GM18951 (cell line): ENCODE measurements around the gene TTC13.
"Not testable (repeated sequence)": the region's sequence is repeated elsewhere in the genome, so short reads cannot be mapped to it uniquely, and the experiment has no call there.

Source experiments
- POLR2A ChIP-seq: IDR thresholded peaks from 4 replicates; pipeline ENCODE4 v1.6.1; 2011; ENCODE audit warnings: mild to moderate bottlenecking; ENCODE audit not compliant: insufficient read length, insufficient read depth; ENCODE audit errors: extremely low read depth
- in situ Hi-C: fragments of 300-500 bp; cut with MboI; formaldehyde crosslinking; loops from one replicate; pipeline ENCODE4 v1.12.0; 2022; ENCODE audit warnings: low sequenced_read_pairs, mixed read lengths, inconsistent platforms; ENCODE audit not compliant: unreplicated experiment

The TTC13 gene, protein sequence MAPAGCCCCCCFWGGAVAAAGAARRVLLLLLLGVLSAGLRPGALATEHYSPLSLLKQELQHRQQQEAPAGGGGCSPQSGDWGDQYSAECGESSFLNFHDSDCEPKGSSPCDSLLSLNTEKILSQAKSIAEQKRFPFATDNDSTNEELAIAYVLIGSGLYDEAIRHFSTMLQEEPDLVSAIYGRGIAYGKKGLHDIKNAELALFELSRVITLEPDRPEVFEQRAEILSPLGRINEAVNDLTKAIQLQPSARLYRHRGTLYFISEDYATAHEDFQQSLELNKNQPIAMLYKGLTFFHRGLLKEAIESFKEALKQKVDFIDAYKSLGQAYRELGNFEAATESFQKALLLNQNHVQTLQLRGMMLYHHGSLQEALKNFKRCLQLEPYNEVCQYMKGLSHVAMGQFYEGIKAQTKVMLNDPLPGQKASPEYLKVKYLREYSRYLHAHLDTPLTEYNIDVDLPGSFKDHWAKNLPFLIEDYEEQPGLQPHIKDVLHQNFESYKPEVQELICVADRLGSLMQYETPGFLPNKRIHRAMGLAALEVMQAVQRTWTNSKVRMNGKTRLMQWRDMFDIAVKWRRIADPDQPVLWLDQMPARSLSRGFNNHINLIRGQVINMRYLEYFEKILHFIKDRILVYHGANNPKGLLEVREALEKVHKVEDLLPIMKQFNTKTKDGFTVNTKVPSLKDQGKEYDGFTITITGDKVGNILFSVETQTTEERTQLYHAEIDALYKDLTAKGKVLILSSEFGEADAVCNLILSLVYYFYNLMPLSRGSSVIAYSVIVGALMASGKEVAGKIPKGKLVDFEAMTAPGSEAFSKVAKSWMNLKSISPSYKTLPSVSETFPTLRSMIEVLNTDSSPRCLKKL

DNA sequence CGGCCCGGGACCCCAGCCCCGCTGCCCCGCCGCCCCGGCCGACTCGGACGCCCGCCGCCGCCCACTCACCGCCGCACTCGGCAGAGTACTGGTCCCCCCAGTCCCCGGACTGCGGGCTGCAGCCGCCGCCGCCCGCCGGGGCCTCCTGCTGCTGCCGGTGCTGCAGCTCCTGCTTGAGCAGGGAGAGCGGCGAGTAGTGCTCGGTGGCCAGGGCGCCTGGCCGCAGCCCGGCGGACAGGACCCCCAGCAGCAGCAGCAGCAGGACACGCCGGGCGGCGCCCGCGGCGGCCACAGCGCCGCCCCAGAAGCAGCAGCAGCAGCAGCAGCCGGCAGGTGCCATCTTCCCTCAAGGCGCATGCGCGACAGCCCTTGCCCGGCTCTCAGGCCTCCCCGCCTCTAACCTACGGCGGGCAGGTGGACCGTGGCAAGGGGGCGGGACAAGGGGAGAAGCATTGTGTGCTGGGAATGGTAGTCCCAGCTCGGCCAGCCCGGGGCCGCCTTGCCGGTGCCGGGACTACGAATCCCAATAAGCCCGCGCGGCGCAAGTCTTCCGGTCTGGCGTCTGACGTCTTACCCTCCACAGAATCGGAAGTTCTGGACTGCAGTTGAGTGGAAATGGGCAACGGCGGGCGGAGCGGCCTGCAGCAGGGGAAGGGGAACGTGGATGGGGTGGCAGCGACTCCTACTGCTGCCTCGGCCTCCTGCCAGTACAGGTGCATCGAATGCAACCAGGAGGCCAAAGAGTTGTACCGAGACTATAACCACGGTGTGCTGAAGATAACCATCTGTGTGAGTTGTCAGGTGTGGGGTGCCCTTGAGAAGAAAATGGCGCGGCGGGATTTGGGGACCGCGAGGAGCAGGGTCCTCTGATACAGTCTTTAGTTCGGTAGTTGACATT is at the start of gene TTC13, which contains the start of gene ARV1:
Gene TTC13, minus strand, starts transcription at position 371 of the 898 bp plus-strand sequence. Its CDS starts 31 bp downstream, at position 340.
Gene ARV1, plus strand, starts transcription at position 604 of the 898 bp plus-strand sequence. Its CDS starts 12 bp downstream, at position 616.
- peak; percentile 82 for TF ChIP-seq POLR2A
- in situ Hi-C loops = loop anchor here (10.0 kb wide), 1 partner anchor 64 kb away; no protein-coding TSS in a partner anchor

DNA sequence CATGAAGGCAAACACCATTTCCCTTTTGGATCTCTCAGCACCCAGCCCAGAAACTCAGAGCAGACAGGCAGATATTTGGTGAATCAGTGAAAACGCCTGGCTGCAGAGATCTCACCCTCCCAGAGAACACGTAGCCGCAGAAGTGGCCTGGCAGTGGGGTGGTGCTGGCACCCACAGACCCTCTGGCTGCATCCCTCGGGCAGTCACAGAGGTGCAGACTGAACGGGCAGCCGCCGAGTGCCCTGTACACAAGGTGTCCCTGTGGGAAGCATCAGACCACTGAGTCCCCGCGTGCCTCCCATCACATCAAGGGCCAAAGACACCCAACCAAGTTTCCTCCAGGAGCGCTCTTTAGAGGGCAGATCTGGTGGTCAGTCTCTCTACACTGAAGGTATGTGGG is 49.3 kb upstream of the TTC13 start:
- in situ Hi-C loops = no loop called here
- TF ChIP-seq POLR2A = no peak

DNA sequence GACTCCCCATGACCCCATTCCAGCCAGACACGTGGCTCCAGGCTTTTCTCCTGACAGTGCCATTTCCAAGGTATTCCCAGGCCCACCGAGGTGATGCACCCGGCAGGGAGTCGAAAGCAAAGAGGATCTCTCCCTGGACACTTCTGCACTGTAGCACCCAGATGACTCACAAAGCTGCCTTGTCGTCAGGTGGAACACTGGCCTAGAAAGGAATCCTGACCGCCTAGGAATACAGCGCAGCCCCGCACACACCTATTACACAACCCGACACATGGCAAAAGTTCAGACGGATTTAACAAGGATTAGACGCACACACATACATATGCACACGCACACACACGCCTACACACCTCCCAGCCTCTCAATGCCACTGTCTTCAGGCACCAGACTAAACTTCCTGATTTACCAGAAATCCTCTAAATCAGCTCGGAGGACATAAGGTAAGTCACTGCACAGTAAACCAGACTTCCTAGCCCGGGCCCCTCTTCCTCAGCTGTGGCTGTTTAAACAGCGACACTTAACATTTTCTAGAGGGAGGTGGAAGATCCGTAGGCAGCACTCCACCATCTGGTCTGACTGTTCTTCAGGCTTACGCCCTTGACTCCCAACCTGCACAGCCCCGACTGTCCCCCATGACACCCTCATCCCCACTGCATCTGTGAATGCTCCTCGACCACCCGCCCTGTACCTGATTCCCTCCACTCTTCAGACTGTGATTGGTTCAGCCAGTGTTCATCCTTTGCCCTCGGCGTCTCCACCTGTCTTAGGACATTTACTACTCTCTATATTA is 48.7 kb upstream of the TTC13 start:
- in situ Hi-C loops = no loop called here
- no peak for TF ChIP-seq POLR2A

DNA sequence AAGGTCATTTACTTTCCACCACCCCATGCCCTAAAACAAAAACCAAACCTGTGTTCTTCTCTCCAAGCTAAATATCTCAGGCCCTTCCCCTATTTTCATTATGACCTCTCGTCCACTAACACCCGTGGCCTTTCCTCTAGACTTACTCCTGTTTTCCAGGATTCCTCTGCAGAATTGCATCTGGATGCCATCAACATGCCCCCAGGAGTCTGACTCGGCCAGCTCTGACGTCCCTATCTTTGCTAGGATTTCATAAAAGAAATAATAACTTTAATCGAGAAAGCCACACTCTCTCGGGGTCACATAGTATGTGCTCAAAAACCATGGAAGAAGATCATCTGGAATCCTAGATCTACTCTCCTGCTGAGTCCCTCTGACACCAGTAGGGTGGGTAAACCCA is 47.9 kb upstream of the TTC13 start:
- TF ChIP-seq POLR2A = no peak
- in situ Hi-C loops = no loop called here

DNA sequence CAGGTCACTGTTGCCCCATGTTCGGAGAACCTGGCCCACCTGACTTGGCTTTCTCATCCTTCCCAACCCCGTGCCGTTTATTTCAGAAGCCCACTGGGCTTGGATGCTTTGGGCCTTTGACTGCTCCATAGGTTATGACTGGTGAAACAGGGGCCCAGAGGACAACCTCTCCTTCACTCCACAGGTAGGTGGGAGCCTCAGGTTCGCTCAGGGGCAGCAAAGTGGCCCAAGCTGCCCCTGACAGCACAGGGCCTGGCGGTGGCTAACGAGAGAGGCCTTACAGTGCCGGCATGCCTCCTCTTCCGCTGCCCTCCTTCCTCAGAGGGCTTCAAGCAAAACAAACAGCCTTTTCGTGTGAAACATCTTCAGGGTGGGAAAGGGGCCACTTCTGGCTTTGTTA is 44.5 kb upstream of the TTC13 start:
- TF ChIP-seq POLR2A = no peak
- in situ Hi-C loops = no loop called here

DNA sequence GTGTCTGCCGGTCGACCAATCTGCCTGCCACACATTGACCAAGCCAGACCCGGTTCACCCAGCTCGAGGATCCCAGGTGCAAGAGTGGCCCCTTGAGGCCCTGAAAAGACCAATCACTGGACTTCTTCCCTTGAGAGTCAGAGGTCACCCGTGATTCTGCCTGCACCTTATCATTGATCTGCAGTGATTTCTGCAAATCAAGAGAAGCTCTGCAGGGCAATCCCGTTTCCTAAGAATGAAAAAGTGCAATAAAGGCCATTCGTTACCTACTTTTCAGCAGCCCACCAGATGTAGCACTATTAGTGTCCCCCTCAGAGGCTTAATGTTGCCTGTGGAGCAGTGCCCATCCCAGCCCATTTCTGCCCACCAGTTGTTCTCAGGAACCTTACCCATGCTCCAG is 43.9 kb upstream of the TTC13 start:
- in situ Hi-C loops = not testable (repeated sequence)

DNA sequence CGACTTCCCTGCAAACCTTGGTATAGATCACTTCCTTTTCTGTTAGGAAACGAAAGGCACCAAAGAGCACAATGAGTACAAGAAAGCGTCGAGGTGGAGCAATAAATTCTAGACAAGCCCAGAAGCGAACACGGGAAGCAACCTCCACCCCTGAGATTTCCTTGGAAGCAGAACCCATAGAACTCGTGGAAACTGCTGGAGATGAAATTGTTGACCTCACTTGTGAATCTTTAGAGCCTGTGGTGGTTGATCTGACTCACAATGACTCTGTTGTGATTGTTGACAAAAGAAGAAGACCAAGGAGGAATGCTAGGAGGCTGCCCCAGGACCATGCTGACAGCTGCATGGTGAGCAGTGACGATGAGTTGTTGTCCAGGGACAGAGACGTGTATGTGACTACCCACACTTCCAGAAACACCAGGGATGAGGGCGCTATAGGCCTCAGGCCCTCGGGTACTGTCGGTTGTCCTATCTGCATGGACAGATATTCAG is 42.9 kb upstream of the TTC13 start:
- in situ Hi-C loops = no loop called here

DNA sequence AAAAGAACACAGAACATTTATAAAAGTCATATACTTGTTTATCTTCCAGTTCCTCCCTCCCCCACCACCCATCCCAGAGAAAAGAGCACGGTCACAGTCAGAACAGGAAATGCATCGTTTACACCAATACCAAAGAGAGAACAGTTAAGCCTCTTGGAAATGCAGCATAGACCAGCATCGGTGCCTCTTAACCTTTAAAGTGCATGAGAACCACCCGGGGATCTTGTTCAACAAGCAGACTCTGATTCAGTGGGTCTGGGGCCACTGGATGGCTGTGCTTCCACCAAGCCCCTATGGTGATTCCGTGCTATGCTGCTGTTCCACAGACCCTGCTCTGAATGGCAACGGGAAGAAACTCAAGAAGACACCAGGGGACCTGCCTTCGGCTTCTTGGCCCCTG is 42.2 kb upstream of the TTC13 start:
- in situ Hi-C loops = no loop called here
- TF ChIP-seq POLR2A = no peak

More for the DNA sequence above, 42.9 kb upstream of the TTC13 start:
- no peak for TF ChIP-seq POLR2A

DNA sequence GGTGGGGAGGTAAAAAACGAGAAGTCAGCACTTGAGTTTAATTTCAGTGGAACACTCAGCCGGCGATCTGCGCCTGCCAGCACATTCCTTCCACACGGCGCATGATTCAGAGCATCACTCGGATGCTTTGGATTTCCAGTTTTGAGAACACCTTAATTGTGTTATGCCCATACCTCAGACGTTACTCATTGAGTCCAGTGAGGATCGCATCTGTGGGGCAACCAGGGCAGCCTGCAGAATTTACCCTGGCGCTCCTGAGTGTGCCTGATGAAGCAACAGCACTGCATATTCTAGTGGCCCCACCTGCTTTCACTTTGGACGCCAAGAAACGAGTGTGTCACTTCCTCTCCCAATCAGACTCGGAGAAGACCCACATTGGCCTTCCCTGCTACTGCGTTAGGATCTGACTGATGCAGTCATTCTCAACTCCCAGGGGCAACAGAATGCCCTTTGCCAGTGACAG is 41.5 kb upstream of the TTC13 start:
- no peak for TF ChIP-seq POLR2A
- in situ Hi-C loops = no loop called here

DNA sequence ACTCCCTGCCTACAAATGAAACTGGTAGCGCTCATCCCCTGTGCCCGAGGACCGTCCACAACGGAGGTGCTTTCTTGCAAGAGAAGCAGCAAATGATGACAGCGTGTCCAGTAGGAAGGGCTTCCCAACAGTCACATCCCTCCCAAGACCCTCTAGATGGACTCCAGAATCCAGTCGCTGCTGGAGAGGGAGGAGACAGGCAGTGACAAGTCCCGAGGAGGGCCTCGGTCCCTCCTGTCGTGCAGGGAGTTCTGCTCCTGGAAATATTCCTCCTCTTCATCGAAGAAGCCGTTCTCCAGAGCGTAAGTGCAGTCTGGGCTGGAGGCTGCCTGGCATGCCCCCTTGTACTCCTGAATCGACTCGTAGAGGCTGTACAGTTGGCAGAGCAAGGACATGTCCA is 41.0 kb upstream of the TTC13 start:
- no peak for TF ChIP-seq POLR2A
- in situ Hi-C loops = no loop called here

DNA sequence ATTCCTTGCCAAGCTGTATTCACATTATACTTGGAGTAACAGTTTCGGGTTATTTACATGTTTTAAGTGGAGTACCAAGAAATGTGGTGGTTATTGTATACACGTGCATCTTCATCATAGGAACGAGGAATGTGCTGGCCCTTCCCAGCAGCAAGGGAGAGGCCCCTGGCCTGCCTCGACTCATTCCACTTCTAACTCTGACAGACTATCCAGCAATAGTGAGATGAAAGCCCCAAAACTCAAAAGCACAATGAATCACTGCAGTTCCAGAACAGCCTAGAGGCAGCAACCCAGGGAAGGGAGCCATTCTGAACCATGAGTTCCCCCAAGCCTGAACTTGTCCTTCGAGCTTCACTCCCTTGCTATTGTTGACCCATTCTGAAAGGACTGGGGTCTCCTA is 38.3 kb upstream of the TTC13 start:
- in situ Hi-C loops = no loop called here

DNA sequence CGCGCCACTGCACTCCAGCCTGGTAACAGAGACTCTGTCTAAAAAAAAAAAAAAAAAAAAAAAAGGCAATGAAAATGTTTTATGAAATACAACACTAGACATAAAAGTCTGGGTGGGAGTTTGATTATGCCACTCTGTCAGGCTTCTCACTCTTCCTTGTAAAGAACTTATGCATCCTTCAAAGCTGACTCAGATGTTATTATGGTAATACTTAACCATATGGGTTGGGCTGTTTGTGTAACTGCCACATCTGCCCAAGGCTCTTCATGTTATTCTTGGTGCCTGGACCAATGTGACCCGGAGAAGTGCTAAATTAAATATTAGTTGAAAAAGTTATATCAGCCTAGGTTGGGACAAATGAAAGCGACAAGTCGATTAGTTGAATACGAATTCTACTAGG is 37.6 kb upstream of the TTC13 start:
- TF ChIP-seq POLR2A = no peak
- in situ Hi-C loops = no loop called here

More for the DNA sequence above, 38.3 kb upstream of the TTC13 start:
- TF ChIP-seq POLR2A = no peak
